ENCODE measurements around the gene AP3B2.

DNA sequence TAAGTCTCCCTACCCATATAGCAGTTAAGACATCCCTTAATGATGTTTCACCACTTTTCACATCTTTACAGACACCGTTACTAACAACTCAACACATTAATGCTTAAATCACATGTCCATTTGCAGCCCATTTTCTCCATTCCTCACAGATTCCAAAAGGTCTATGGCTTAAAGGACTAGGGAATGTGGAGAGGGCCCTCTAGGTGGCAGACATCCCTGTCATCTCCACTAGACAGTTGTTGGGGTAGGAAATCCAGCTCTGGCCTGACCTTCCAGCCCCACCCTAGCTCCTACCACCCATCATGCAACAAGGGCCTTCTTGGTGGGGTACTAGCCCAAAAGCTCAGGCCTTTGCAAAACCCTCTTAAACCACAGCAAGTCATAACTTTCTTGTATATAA is 87.7 kb downstream of the AP3B2 start:
- TF ChIP-seq, protein P1, sequence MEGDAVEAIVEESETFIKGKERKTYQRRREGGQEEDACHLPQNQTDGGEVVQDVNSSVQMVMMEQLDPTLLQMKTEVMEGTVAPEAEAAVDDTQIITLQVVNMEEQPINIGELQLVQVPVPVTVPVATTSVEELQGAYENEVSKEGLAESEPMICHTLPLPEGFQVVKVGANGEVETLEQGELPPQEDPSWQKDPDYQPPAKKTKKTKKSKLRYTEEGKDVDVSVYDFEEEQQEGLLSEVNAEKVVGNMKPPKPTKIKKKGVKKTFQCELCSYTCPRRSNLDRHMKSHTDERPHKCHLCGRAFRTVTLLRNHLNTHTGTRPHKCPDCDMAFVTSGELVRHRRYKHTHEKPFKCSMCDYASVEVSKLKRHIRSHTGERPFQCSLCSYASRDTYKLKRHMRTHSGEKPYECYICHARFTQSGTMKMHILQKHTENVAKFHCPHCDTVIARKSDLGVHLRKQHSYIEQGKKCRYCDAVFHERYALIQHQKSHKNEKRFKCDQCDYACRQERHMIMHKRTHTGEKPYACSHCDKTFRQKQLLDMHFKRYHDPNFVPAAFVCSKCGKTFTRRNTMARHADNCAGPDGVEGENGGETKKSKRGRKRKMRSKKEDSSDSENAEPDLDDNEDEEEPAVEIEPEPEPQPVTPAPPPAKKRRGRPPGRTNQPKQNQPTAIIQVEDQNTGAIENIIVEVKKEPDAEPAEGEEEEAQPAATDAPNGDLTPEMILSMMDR (IDR thresholded peaks at IDR 0.05): no peak
- no peak for TF ChIP-seq POLR2A (IDR thresholded peaks at IDR 0.05)
